Retinal pigment epithelial cell (primary cell): Measurements from ENCODE around the gene MYOG.

Experiments used
- DNase-seq: peaks from one replicate; pipeline ENCODE4 v3.0.0-alpha.2; 2010; ENCODE audit warnings: low read depth
- H3K4me3 ChIP-seq: 2 replicates; pipeline ENCODE4 v1.5.1; 2011; ENCODE audit warnings: mild to moderate bottlenecking, low read length, control low read depth, moderate library complexity
- CTCF ChIP-seq: conservative IDR thresholded peaks from 2 replicates; pipeline ENCODE4 v1.5.1; 2011; ENCODE audit warnings: low read depth, low read length, control low read depth, inconsistent platforms

The MYOG gene

GRCh38 chr1:203059485-203059884 lies 26.3 kb downstream of the MYOG start:
- DNase-seq, result no peak
- no peak overlapping the region for H3K4me3 ChIP-seq
- no peak for TF ChIP-seq CTCF

GRCh38 chr1:203058676-203058935 lies 27.2 kb downstream of the MYOG start:
- DNase-seq, result no peak
- no peak overlapping the region for H3K4me3 ChIP-seq
- no peak for TF ChIP-seq CTCF

GRCh38 chr1:203057911-203058675 lies 27.7 kb downstream of the MYOG start:
- no peak for DNase-seq
- TF ChIP-seq CTCF, result no peak

GRCh38 chr1:203056516-203056915 lies 29.3 kb downstream of the MYOG start:
- H3K4me3 ChIP-seq, result no peak overlapping the region
- TF ChIP-seq CTCF, result peak; percentile 13
- DNase-seq, result no peak

More at GRCh38 chr1:203057911-203058675, 27.7 kb downstream of the MYOG start:
- H3K4me3 ChIP-seq, result no peak overlapping the region

GRCh38 chr1:203056012-203056411 lies 29.8 kb downstream of the MYOG start:
- TF ChIP-seq CTCF, result no peak

GRCh38 chr1:203055161-203055799 lies 30.5 kb downstream of the MYOG start:
- DNase-seq, result no peak
- H3K4me3 ChIP-seq, result no peak overlapping the region
- TF ChIP-seq CTCF, result no peak

More at GRCh38 chr1:203056012-203056411, 29.8 kb downstream of the MYOG start:
- H3K4me3 ChIP-seq, result no peak overlapping the region
- DNase-seq, result no peak

- no peak for TF ChIP-seq CTCF
- no peak for DNase-seq
- no peak overlapping the region for H3K4me3 ChIP-seq
Observed at GRCh38 chr1:203054642-203055041, 31.2 kb downstream of the MYOG start.
